GM19238 (cell line): ENCODE measurements around the gene RRN3.
"Not testable (repeated sequence)": the region's sequence is repeated elsewhere in the genome, so short reads cannot be mapped to it uniquely, and the experiment has no call there.

ENCODE experiments used
- DNase-seq: peaks from one replicate; pipeline ENCODE4 v3.0.0; 2011; ENCODE audit warnings: low spot score; ENCODE audit not compliant: insufficient read length

RRN3 gene

GRCh38 chr16:15028801-15029698 lies 65.0 kb downstream of the RRN3 start:
- not testable (repeated sequence) for DNase-seq

GRCh38 chr16:15028345-15028715 lies 65.7 kb downstream of the RRN3 start:
- DNase-seq = not testable (repeated sequence)

- not testable (repeated sequence) for DNase-seq
These were observed 66.3 kb downstream of the RRN3 start for GRCh38 chr16:15027503-15028344.

DNA sequence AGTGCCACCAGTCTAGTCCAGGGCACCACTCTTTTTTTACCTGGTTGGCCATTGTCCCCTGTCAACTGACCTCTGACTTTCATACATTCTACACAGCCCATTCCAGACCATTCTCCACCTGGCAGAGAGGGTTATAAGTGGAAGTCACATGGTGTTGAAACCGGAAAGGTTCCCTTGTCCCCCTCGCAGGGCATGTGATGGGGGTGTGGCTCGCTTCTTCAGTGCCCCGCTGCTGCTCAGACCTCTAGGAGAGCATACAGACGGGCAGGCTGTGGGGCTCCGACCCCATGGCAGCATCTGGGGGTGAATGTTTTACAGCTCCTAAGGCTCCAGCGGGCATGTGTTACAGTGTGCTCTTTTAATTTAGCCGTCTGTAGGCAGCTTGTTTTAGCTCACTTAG lies 67.0 kb downstream of the RRN3 start:
- not testable (repeated sequence) for DNase-seq

- not testable (repeated sequence) for DNase-seq
These were observed 68.7 kb downstream of the RRN3 start for GRCh38 chr16:15025234-15025951.

DNA sequence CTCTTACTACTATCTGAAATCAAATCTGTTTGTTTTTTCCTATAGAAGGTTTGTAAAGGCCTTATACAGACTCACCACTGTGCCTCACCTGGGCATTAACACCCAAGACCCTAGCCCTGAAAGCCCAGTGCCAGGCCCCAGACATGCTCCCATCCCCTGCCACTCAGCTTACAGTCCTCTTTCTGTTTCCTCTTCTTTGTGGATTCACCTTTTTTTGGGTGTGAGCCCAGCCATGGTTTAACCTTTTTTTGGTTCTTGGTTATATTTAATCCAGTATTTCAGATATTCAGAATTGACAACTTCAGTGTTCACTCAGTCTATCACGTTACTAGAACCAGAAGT lies 69.2 kb downstream of the RRN3 start:
- DNase-seq = not testable (repeated sequence)

GRCh38 chr16:15023381-15024077 lies 70.5 kb downstream of the RRN3 start:
- DNase-seq = not testable (repeated sequence)

- not testable (repeated sequence) for DNase-seq
These were observed 71.9 kb downstream of the RRN3 start for GRCh38 chr16:15022194-15022593.

- DNase-seq = not testable (repeated sequence)
These were observed 72.6 kb downstream of the RRN3 start for GRCh38 chr16:15021429-15021828.

DNA sequence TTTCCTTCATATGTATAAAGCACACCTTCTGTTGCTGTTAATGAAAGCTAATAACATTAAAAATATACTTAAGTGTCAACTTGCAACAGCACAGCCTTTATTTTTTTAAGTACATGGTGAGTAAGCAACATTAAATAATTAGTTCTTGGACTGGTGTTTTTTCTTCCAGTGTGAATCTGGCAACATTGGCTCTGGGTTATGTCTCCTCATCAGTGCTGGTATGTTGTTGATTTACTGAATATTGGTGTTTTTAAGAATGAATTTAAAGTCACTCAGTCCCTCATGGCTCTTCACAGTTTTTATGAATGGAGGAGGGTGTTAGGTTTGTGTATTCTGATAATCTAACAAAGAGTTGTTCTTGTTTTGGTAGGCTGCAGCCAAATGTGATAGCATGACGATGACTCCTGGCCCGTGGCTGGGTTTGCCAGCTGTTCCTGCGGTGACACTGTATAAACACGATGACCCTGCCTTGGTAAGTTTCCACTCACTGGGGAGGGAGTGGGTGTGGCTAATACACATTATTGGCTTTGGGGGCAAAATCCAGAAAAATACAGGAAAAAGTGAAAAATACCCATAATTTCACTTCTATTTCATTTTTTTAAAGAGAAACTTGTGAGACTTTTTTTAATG lies 77.0 kb downstream of the RRN3 start:
- DNase-seq = not testable (repeated sequence)

GRCh38 chr16:15016354-15016753 lies 77.7 kb downstream of the RRN3 start:
- DNase-seq = not testable (repeated sequence)

DNA sequence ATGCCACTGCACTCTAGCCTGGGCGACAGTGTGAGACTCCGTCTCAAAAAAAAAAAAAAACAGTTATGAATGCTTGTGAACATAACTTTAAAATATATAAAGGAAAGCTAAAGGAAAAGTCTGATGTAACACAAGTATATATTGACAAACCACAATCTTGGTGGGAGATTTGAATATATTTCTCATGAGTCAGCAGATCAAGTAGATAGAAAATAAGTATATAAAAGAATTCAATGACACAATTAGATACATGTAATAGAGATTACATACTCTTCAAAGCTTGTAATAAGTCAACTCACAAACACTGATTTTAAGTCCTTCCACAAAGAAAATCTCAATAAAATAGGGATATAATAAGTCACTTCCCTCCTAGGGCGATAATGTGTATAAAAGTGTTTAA lies 78.4 kb downstream of the RRN3 start:
- DNase-seq = not testable (repeated sequence)

DNA sequence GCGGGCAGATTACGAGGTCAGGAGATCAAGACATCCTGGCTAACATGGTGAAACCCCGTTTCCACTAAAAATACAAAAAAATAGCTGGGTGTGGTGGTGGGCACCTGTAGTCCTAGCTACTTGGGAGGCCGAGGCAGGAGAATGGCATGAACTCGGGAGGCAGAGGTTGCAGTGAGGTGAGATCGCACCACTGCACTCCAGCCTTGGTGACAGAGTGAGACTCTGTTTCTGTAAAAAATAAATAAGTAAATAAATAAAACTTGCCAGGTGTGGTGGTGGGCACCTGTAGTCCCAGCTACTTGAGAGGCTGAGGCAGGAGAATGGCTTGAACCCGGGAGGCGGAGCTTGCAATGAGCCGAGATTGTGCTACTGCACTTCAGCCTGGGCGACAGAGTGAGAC lies 81.1 kb downstream of the RRN3 start:
- DNase-seq = not testable (repeated sequence)
